SH-SY5Y (cell line): ENCODE results near the gene TRPC4AP.

Source experiments
- GATA2 ChIP-seq: IDR thresholded peaks from 2 replicates; pipeline ENCODE4 v1.6.1; 2011; ENCODE audit warnings: mild to moderate bottlenecking, low read depth, low read length
- GATA3 ChIP-seq: IDR thresholded peaks from 2 replicates; pipeline ENCODE4 v1.6.1; 2011; ENCODE audit warnings: low read depth, mild to moderate bottlenecking, low read length, moderate library complexity

- no peak for TF ChIP-seq GATA3
- no peak for TF ChIP-seq GATA2
Observed at GRCh38 chr20:34990231-34990630, 102.4 kb downstream of the TRPC4AP start.
